ENCODE results near the gene PACS2.

Gene PACS2

GRCh38 chr14:105398044-105398725, 83.6 kb downstream of the PACS2 start, which contains the start of gene TEX22:
Gene TEX22 (plus strand): TSS chr14:105398538. CDS start chr14:105399341, 803 bp downstream.
- FAIRE-seq (no peak), DNase-seq (ENCODE audit: insufficient read length, low spot score) (peak; percentile 90)
- TF ChIP-seq, protein P1, sequence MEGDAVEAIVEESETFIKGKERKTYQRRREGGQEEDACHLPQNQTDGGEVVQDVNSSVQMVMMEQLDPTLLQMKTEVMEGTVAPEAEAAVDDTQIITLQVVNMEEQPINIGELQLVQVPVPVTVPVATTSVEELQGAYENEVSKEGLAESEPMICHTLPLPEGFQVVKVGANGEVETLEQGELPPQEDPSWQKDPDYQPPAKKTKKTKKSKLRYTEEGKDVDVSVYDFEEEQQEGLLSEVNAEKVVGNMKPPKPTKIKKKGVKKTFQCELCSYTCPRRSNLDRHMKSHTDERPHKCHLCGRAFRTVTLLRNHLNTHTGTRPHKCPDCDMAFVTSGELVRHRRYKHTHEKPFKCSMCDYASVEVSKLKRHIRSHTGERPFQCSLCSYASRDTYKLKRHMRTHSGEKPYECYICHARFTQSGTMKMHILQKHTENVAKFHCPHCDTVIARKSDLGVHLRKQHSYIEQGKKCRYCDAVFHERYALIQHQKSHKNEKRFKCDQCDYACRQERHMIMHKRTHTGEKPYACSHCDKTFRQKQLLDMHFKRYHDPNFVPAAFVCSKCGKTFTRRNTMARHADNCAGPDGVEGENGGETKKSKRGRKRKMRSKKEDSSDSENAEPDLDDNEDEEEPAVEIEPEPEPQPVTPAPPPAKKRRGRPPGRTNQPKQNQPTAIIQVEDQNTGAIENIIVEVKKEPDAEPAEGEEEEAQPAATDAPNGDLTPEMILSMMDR (IDR thresholded peaks at IDR 0.05; ENCODE audit: insufficient read depth, missing control alignments) = no peak

DNA sequence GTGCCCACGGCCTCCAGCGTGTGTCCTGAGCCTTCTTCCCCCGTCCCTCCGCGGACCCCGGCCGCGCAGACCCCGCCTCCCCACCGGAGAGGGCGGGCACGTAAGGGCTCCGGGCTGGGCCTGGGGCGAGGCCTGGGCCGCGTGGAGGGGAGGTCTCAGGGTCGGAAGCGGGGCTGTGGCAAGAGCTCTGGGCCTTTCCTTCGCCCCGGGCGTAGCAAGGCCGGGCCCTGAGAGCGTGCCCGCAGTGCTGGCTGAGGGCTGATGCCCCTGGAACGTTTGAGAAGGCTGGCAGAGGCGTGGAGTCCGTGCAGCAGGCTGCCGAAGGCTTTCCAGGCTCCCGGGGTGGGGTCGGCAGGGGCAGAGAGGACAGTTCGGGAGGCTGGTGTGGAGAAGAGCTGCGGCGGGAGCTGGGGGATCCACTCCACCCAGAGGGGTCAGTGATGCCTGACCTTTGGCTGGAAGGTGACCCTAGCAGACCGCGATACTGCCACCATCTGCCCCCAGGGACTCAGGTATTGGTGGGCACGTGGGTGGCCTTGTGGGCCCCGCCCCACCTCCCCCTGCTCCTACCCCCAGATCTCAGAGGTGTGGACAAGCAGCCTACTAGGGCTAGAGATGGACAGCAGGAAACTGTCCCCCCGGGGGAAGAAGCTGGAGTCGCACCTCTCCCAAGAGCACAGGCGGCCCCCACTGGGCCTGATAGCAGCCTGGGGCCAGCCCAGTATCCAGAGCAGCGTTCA, 84.3 kb downstream of the PACS2 start:
- DNase-seq (ENCODE audit: insufficient read length, low spot score) (no peak), FAIRE-seq (no peak)
- TF ChIP-seq, protein P1 (IDR thresholded peaks at IDR 0.05; ENCODE audit: insufficient read depth, missing control alignments) = no peak

GRCh38 chr14:105399466-105399775, 84.9 kb downstream of the PACS2 start:
- TF ChIP-seq, protein P1 (IDR thresholded peaks at IDR 0.05; ENCODE audit: insufficient read depth, missing control alignments) = no peak
- no peak for FAIRE-seq
- DNase-seq (ENCODE audit: insufficient read length, low spot score) = no peak

GRCh38 chr14:105400016-105400415, 85.5 kb downstream of the PACS2 start:
- FAIRE-seq (no peak), DNase-seq (ENCODE audit: insufficient read length, low spot score) (no peak)
- TF ChIP-seq, protein P1 (IDR thresholded peaks at IDR 0.05; ENCODE audit: insufficient read depth, missing control alignments) = no peak

GRCh38 chr14:105401699-105402098, 87.2 kb downstream of the PACS2 start:
- TF ChIP-seq, protein P1 (IDR thresholded peaks at IDR 0.05; ENCODE audit: insufficient read depth, missing control alignments) = no peak
- DNase-seq (ENCODE audit: insufficient read length, low spot score) (no peak), FAIRE-seq (no peak)

DNA sequence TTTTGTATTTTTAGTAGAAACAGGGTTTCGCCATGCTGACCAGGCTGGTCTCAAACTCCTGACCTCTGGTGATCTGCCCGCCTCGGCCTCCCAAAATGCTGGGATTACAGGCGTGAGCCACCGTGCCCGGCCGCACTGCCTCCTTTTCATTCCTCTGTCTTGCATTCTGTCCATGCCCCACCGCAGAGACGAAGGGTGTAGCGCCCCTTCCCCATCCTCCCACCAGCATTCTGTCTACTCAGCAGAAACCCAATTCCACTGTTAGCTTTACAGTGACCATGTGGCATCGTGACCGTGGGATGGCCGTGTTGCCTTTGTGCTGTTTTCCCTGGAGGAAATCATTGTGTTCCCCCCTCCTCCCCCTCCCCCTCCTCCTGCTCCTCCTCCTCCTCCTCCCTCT, 94.0 kb downstream of the PACS2 start:
- TF ChIP-seq, protein P1 (IDR thresholded peaks at IDR 0.05; ENCODE audit: insufficient read depth, missing control alignments) = no peak
- FAIRE-seq (no peak), DNase-seq (ENCODE audit: insufficient read length, low spot score) (no peak)

DNA sequence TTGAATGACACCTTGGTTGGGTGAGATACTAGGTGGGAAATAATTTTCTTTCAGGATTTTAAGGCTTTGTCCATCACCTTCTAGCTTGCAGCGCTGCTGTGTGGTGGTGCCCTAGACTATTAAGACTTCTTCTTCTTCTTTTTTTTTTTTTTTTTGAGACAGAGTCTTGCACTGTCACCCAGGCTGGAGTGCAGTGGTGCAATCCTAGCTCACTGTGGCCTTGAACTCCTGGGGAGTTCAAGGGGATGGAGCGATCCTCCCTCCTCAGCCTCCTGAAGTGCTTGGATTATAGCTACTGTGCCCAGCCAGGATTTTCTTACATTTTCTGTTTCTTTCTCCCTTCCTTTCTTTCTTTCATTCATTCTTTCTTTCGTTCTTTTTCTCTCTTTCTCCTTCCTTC, 94.8 kb downstream of the PACS2 start:
- TF ChIP-seq, protein P1 (IDR thresholded peaks at IDR 0.05; ENCODE audit: insufficient read depth, missing control alignments) = no peak
- FAIRE-seq = no peak
- no peak for DNase-seq (ENCODE audit: insufficient read length, low spot score)

Measured in D721Med (cell line).